GM18517 (cell line): ENCODE results near the gene PDPN.
"Not testable (repeated sequence)": the region's sequence is repeated elsewhere in the genome, so short reads cannot be mapped to it uniquely, and the experiment has no call there.

Experiments used
- ATAC-seq: cut with Tn5 transposase; IDR thresholded peaks from one replicate; pipeline ENCODE4 v1.9.1; 2021; ENCODE audit warnings: mild to moderate bottlenecking, moderate library complexity; ENCODE audit not compliant: unreplicated experiment

PDPN gene, protein sequence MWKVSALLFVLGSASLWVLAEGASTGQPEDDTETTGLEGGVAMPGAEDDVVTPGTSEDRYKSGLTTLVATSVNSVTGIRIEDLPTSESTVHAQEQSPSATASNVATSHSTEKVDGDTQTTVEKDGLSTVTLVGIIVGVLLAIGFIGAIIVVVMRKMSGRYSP

DNA sequence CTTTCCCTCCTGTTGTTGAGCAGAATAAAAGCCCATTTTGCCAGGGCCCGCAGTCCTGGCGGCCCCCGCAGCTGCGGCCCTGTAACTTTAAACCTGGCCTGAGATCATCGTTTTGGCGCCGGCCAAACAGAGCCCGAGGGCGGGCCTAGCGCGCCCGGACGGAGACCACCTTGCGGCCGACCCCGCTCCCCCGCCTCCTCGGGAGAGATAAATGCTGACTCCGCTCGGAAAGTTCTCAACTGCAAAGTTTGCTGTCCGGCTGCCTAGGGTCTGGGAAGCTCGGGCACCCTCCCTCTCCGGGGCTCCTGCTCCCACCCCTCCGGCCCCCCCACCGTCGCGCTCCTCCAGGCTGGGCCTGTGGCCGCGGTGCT lies at the start of gene PDPN:
Gene PDPN (plus strand): TSS at position 238 of the 371 bp plus-strand sequence. CDS start 202 bp downstream, outside the sequence.
- no peak for ATAC-seq

DNA sequence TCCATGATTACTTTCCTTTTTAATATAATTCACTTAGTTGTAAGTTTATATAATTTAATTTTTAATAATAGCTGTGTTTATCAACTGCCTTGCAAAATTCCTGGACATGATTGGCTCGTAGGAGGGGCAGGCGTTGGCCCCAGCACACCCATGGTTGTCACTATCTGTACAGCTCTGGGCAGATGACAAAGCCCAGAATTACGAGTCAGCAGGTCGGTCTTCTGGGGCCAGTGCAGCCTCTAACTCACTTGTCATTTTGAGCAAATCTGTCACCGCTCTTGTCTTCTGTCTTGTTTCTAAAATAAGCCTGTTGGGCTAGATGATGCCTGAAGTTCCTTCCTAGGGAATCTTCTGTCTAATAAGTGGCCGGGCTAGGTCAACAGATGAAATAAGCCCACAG lies 48.4 kb upstream of the PDPN start:
- no peak for ATAC-seq

DNA sequence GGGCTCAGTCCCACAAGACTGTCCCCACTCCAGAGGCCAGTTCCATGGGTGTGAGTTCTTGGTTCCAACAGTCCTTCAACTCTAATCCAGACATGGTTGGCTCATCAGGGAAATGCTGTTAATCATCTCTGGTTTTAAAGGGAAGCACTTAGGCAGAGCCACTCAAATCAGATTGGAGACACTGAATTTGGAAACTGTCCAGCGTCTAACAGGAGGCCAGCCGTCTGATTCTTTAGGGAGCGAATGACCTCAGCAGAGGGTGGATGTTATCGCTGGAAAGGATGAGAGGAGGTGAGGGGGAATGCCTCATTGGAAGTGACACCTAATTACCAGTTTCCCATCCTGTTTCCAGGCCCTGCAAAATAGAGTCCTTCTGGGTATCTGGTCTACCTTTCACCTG lies 47.1 kb upstream of the PDPN start:
- no peak for ATAC-seq

DNA sequence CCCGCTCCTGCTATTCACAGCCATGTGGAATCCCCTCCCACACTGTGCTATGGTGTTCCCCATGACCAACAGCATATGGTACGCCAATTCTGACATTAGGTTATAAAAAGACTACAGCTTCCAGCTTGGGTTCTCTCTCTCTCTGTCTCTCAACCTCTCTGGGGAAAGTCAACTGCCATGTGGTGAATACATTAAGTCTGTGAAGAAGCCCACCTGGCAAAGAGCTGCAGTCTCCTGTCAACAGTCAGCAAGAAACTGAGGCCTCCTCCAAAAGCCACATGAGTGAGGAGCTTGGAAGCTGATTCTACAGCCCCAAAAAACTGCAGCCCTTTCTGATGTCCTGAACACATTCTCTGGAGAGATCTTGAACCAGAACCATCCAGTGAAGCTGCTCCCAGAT lies 44.8 kb upstream of the PDPN start:
- ATAC-seq, result no peak

DNA sequence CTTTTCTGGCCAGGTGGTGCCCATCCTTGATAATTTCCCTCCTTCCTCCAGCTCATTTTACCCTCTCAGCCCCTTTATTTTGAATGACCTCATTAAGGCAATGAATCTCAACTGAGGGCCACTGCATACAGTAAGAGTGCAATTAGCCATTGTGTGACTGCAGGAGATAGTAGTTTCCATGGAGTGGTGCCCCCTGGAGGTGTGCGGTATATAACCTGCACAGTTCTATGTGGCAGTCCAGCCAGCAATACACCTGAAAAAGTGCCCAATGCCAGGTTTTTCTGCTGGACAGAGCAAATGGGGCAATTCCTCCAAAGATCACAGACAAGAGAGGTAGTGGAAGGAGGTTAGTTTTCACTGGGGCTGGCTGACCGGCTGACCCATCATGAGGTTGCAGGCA lies 43.9 kb upstream of the PDPN start:
- ATAC-seq, result no peak

DNA sequence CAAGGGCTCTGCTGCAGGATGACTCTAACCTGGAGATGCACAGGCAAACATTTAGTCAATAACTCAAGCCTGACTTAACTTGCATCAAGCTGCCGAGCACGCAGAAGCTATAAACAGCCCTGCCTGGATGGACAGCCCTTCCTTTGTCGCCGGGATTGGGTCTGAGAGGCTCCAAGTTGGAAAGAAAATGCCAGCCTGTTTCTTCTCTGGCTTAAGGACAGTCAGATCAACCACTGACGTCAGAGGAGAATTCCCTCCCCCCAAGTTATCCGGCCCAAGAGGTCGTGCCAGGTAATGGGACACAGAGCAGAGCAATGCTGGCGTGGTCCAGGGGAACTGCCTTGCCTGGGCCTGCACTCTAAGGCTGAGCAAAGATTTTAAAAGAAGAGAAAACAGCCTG lies 42.8 kb upstream of the PDPN start:
- no peak for ATAC-seq

DNA sequence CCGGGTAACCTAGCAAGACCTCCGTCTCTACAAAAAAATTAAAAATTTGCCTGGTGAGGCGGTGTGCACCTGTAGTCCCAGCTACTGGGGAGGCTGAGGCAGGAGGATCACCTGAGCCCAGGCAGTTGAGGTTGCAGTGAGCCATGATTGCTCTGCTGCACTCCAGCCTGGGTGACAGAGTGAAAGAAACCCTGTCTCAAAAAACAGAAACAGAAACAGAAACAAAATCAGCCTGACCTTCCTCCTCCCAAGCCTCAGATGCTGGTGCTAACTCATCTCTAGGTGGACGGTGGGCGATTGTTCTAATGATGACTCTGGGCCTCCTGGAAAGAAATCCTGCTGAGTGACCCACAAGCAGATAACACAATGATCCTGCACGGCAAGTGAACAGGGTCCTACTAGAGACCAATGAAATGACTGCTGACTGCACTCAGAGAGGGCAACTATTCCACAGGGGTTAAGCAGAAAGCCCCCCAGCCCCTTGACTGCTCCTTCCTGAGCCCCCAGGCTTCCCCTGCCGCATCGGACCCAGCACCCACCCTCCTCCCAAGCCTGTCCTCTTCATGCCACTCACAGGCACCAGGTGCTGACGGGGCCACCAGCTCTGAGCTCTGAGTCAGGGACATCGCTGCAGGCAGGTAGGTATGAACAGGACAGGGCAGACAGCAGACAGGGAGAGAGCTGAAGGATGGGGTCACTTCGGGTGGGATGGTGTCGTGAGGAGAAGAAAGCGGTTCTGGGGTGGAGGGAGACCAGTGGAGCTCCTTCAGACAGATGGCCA lies 42.0 kb upstream of the PDPN start:
- ATAC-seq, result no peak

DNA sequence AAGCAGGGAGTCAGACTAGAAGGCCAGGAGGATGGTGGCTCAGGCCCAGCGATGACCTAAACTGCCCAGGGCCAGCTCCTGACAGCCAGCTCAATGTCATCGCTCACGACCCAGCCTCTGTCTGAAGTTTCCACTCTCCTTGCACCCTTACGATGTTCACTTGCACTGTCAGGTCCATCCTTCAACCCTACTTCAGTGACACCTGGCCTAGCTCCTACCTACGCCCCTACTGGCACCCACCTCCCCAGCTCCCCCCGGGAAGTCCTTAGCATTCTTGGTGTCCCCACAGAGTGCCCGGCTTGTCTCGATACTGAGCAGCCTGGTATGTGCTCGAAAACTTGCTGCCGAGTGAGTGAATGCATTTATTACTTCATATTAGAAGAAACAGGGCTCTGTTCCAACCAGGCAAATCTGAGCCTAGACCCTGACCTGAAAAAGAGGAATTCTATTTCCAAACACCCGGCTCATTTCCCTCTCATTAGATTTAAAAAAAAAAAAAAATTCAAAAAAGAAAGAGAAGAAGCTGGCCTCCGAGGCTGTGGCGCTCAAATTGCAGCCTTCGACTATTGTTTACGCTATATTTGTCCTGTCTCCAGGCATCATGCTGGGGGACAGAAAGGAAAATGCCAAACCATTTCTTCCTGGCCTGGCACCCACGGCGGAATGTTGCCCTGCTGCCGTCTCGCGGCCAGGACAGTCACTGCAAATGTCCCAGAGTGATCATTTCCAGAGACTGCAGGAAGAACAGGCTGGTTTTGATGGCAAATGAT lies 40.0 kb upstream of the PDPN start:
- ATAC-seq, result no peak

DNA sequence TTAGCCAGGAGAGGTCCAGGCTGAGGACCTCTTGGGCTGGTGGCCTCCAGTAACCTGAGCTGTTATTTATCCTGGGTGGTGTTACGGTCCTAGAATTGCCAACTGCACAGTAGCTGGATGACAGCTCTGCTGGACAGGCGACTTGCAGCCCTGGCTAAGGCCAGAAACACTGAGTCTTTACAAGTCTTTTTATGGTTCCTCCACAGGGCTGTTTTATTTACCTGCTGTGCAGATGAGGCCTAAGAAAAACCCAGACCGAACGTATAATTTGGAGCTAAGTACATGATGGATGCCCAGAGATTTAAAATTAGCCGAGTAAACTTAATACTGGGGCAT lies 39.4 kb upstream of the PDPN start:
- no peak for ATAC-seq

DNA sequence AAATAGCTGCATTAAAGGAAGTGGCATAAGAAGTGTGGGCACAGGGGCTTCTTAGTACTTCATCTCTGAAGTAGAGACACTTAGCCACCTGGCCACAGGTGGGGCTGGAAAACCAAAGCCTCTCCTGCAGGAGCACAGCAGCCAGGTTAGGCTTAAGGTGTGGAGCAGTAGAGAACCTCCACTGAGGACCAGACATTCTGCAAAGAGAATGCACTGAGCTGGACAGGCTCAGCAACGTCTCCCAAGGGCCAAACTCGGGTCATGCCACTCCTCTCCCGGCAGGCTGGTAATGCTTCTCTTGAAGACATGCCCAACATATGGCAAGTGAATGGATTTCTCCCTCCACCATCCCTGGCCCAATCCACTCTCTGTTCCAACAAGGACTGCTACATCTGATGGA lies 36.8 kb upstream of the PDPN start:
- no peak for ATAC-seq

DNA sequence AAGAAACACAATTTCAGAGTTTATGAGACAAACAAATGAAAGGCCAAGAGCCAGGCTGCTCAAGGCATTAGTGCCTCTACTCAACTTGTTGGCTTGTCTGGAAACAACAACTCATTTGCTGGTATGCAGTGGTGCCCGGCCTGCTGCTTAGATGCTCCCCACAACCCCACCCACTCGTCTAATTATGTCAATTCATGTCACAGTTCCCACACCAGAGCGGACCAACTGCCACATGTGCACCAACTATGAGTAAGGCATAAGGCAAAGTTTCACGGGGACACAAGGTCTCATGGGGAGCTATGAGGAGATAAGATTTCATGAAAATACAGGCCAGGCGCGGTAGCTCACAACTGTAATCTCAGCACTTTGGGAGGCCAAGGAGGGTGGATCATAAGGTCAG lies 35.4 kb upstream of the PDPN start:
- no peak for ATAC-seq

DNA sequence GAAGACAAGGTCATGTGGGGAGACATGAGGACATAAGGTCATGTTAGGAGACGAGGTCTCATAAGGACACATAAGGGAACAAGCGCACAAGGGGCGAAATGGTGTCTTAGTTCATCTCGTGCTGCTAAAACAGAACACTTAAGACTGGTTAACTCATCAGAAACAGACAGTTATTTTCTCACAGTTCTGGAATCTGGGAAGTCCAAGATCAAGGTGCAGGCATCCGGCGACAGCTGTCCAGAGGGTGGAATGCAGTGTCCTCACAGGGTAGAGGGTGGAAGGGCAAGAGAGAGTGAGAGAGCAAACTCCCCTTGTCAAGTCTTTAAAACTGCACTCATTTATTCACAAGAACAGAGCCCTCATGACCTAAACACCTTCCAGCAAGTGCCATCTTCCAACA lies 34.6 kb upstream of the PDPN start:
- no peak for ATAC-seq

DNA sequence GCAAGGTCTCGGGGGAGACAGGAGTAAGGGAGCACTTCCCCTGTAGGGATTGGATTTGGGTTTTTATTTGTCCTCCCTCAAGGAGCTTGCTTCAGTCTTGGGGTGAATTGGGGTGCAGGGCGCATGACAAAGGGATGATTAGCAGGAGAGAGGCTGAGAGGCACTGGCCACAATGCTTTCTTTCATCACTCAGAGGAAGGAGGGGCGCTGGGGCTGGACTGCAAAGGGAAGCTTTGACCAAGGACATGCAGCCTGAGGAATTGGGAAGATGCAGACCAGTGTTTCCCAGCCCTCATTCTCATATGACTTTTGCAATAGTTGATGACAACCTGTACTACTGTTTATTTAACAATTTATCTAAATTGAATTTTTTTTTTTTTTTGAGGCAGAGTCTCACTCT lies 34.1 kb upstream of the PDPN start:
- no peak for ATAC-seq

DNA sequence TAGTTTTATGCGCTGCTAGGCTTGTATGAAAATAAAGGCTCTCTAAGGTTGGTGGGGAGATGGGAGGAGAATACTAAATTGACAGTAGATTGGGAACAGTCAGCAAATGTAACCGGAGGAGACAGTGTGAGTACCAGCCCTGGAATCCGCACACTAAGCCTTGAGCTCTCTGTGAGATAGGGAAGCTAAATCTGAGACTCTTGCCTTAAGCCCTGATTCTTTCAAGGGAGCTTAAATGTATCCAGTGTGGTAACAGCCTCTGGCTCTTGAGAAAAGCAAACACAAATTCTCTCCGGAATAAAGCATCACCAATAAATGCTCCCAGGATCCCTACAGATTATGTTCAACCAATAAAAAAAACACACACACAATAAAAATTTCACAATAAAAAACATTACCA lies 33.0 kb upstream of the PDPN start:
- ATAC-seq, result no peak

DNA sequence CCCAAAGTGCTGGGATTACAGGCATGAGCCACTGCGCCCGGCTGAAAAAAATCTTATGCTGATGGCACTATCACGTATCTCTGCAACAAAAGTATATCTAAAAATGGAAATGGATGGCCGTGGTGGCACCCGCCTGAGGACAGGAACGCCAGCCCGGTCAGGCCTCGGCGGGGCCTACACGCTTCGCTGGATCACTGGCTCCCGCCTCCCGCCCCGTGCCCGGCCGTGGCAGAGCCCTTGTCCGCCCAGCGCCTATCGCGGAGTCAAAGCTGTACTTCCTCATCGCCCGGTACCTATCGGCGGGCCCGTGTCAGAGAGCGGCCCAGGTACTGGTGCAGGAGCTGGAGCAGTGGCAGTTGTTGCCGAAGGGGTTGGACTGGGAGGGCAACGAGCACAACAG lies 28.8 kb upstream of the PDPN start:
- ATAC-seq, result no peak

DNA sequence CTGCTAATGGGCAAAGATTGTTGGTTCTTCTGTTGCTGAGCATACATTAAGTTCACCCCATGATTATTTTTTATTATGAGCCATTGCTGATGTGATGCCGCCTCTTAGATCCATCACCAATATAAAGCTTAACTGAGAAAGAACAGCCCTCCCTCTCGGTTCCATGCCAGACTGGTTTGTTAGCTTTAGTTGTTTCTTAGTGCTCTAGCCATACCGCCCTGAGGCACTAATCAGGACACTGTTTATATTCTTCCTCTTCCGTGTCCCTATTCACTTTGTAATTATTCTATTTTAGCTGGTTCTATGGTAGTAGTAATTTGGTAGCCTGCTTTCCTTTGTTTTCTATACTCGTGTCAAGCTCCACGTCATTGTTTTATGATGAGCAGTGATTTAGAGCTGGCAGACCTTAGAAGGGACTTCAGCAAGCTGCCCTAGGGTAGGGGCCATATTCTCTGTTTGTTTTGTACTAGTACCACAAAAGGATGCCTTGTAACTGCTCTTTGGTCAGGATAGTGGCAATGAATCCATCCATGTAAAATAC lies 27.3 kb upstream of the PDPN start:
- ATAC-seq, result no peak

DNA sequence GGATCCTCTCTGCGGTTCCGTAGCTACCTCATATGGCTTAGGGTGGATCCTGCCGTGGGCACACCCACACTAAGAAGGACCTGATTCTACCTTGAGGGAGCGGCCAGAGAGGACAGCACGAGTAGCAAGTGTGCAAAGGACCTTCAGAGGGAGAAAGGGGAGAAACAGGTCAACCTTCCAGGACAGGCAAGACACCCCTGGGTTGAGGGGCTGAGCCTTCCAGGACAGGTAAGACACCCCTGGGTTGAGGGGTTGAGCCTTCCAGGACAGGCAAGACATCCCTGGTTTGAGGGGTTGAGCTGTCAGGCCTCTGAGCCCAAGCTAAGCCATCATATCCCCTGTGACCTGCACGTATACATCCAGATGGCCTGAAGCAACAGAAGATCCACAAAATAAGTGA lies 23.1 kb upstream of the PDPN start:
- no peak for ATAC-seq

DNA sequence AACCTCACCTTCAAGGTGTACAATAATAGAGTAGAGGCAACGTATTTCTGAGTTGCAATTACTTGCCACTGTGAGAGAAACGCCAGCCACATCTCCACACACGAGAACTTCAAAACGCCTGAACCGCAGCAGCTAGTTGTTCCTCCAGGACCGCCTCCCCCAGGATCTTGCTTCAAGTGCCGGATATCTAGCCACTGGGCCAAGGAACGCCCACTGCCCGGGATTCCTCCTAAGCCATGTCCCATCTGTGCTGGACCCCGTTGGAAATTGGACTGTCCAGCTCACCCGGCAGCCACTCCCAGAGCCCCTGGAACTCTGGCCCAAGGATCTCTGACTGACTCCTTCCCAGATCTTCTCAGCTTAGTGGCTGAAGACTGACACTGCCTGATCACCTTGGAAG lies 20.7 kb upstream of the PDPN start:
- not testable (repeated sequence) for ATAC-seq

DNA sequence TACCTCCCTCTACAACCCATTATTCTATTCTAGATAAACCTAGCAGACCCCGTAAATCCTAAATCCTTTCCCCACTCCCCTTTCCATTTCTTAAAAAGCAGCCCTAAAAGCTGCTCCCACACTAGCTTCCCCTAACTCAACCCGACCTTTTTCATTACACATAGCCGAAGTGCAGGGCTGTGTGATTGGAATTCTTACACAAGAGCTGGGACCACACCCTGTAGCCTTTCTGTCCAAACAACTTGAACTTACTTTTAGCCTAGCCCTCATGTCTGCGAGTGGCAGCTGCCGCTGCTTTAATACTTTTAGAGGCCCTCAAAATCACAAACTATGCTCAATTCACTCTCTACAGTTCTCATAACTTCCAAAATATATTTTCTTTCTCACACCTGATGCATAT lies 19.6 kb upstream of the PDPN start:
- no peak for ATAC-seq

DNA sequence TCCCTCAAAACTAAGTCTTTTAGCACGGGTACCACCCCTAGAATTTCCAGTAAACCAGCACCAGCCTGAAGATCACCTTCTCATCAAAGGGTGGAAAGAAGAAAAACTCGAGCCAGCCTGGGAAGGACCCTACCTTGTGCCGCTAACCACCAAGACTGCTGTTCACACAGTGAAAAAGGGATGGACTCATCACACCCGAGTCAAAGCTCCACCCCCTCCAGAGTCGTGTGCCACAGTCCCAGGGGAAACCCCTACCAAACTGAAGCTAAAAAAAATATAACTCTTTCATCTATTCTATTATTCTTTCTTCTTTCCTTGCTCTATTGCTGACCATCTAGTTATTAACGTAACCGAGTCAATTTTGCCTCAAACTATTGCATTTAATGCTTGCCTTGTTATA lies 13.2 kb upstream of the PDPN start:
- not testable (repeated sequence) for ATAC-seq

DNA sequence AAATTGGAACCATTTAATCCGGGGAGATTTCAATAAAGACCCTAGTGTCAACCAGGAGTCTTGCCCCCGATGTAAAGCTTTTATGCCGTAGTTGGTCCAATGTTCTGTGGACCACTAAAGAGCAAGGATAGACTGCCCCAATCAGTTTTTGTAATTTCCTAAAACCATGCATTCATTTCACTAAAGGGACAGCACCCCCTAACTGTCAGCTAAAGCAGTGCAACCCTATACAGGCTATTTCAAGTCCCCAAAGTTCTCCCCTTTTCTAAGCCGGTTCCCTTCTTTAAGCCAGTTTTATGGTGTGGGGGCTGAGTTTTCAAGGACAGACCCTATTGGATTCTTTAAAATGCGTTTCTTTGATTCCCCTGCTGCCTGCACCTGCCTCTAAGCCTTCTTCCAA lies 12.7 kb upstream of the PDPN start:
- ATAC-seq, result no peak

DNA sequence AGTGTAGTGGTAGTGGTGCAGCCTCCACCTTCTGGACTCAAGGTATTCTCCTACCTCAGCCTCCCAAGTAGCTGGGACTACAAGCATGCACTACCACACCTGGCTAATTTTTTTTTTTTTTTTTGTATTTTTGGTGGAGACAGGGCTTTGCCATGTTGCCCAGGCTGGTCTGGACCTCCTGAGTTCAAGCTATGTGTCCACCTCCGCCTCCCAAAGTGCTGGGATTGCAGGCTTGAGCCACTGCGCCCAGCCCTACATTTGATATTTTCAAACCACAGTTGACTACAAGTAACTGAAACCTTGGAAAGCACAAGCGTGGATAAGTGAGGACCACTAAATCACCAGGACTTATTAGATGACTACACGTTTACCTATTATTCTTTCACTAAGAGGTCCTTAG lies 10.0 kb upstream of the PDPN start:
- ATAC-seq, result no peak
